OCI-LY1 (cell line): Measurements from ENCODE around the gene PCLO.

ENCODE experiments used
- H2AFZ ChIP-seq: fragments of 200-600 bp; sonication (generic), shearing (Covaris generic); 2 replicates; pipeline ENCODE4 v1.6.0; 2014; ENCODE audit warnings: antibody characterized with exemption, mild to moderate bottlenecking, low read length
- H3F3A ChIP-seq: fragments of 200-600 bp; sonication (generic), shearing (Covaris generic); 2 replicates; pipeline ENCODE4 v1.6.0; 2014; ENCODE audit warnings: mild to moderate bottlenecking, antibody characterized with exemption, low read length, moderate library complexity; ENCODE audit not compliant: insufficient read depth
- H3K27ac ChIP-seq: fragments of 200-600 bp; sonication (generic); 2 replicates; pipeline ENCODE4 v1.5.1; 2014; ENCODE audit warnings: low read length, mixed run types, mild to moderate bottlenecking, low read depth; ENCODE audit not compliant: poor library complexity, severe bottlenecking
- H3K27me3 ChIP-seq: fragments of 200-600 bp; sonication (generic); 2 replicates; pipeline ENCODE4 v1.6.0; 2014; ENCODE audit warnings: antibody characterized with exemption, mild to moderate bottlenecking, low read length, moderate library complexity; ENCODE audit not compliant: insufficient read depth
- H3K36me3 ChIP-seq: fragments of 200-600 bp; sonication (generic); 2 replicates; pipeline ENCODE4 v1.6.1; 2014; ENCODE audit warnings: mild to moderate bottlenecking, antibody characterized with exemption, low read length, moderate library complexity, mixed read lengths; ENCODE audit not compliant: insufficient read depth
- H3K4me1 ChIP-seq: fragments of 200-600 bp; sonication (generic); 2 replicates; pipeline ENCODE4 v1.5.1; 2014; ENCODE audit warnings: mild to moderate bottlenecking, low read length, moderate library complexity; ENCODE audit not compliant: insufficient read depth, severe bottlenecking
- H3K4me2 ChIP-seq: fragments of 200-600 bp; sonication (generic), shearing (Covaris generic); 2 replicates; pipeline ENCODE4 v1.6.1; 2014; ENCODE audit warnings: low read length
- H3K4me3 ChIP-seq: fragments of 200-600 bp; sonication (generic); 2 replicates; pipeline ENCODE4 v1.5.1; 2014; ENCODE audit warnings: low read length, low read depth, mild to moderate bottlenecking, mixed read lengths; ENCODE audit not compliant: poor library complexity, severe bottlenecking
- H3K79me2 ChIP-seq: fragments of 200-600 bp; shearing (Covaris generic); 2 replicates; pipeline ENCODE4 v1.6.1; 2016; ENCODE audit warnings: mixed run types, low read length, mixed read lengths; ENCODE audit not compliant: insufficient read depth
- H3K9ac ChIP-seq: fragments of 200-600 bp; sonication (generic), shearing (Covaris generic); 2 replicates; pipeline ENCODE4 v1.6.1; 2014; ENCODE audit warnings: mild to moderate bottlenecking, low read length, mixed read lengths
- H3K9me2 ChIP-seq: fragments of 200-600 bp; sonication (generic), shearing (Covaris generic); 2 replicates; pipeline ENCODE4 v1.6.1; 2014; ENCODE audit warnings: low read depth, mild to moderate bottlenecking, low read length, mixed read lengths
- H3K9me3 ChIP-seq: fragments of 200-600 bp; shearing (Covaris generic); 2 replicates; pipeline ENCODE4 v1.6.1; 2014; ENCODE audit warnings: low read length, mixed read lengths
- H4K20me1 ChIP-seq: fragments of 200-600 bp; sonication (generic), shearing (Covaris generic); 2 replicates; pipeline ENCODE4 v1.6.0; 2016; ENCODE audit warnings: mild to moderate bottlenecking, low read length; ENCODE audit not compliant: insufficient read depth
- EZH2 ChIP-seq: fragments of 200-600 bp; sonication (generic), shearing (Covaris generic); IDR thresholded peaks from 2 replicates; pipeline ENCODE4 v1.8.0; 2017; ENCODE audit warnings: borderline replicate concordance, mixed run types, mild to moderate bottlenecking, antibody characterized with exemption, low read length, moderate library complexity, mixed read lengths
- TF ChIP-seq, protein P1 (sequence below): fragments of 200-600 bp; sonication (generic), shearing (Covaris generic); IDR thresholded peaks from 2 replicates; pipeline ENCODE4 v1.5.1; 2017; ENCODE audit warnings: mild to moderate bottlenecking, antibody characterized with exemption, low read length, moderate library complexity, mixed read lengths

PCLO gene

DNA sequence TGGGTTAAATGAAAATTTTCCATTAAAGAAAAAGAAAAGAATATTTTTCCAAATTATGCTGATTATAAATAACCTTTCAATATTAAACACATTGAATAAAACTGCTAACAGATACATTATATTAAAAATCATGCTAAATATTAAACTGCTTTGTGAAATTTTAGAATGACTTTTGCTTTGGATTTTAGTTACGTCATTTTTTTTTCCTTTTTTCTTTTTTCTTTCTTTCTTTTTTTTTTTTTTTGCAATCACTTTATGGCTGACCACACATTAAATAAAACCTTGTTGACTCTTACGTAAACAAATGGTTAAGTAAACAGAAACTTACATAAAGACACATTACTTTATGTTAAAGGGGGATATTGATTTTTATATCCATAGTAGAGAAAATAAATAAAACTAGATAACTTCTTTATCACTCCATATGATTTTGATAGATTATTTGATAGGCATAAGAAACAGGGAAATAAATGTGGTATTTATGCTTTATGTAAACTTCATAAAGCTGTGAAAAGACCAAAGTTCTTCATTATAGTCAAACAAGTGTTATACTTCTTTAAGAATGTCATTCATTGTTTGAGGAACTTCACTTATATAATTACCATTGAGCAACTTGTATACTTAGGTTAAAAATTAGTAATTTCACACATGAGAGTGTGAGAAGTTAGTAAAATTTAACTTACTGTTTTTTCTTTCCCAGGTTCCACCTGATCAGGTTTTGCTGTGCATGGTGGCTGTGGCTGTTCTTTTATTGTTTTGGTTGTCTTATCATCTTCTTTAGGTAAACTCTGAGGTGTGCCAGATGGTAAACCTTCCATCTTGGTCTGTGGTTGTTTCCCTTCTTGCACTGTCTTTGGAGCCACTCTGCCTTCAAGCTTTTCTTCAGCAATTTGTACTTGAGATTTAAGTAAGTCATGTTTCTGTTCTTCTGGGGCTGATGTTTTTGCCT is 197.3 kb downstream of the PCLO start:
- peak overlapping the region; percentile 80 for H3K27ac ChIP-seq
- H3K9ac ChIP-seq: peak overlapping the region; percentile 14; the same call in 1 of the 2 replicates
- TF ChIP-seq, protein P1, sequence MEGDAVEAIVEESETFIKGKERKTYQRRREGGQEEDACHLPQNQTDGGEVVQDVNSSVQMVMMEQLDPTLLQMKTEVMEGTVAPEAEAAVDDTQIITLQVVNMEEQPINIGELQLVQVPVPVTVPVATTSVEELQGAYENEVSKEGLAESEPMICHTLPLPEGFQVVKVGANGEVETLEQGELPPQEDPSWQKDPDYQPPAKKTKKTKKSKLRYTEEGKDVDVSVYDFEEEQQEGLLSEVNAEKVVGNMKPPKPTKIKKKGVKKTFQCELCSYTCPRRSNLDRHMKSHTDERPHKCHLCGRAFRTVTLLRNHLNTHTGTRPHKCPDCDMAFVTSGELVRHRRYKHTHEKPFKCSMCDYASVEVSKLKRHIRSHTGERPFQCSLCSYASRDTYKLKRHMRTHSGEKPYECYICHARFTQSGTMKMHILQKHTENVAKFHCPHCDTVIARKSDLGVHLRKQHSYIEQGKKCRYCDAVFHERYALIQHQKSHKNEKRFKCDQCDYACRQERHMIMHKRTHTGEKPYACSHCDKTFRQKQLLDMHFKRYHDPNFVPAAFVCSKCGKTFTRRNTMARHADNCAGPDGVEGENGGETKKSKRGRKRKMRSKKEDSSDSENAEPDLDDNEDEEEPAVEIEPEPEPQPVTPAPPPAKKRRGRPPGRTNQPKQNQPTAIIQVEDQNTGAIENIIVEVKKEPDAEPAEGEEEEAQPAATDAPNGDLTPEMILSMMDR: no peak
- no peak for TF ChIP-seq EZH2
- H3K4me2 ChIP-seq: peak overlapping the region; percentile 30; the same call in 1 of the 2 replicates
- H3K9me2 ChIP-seq: no peaks in the 10 kb centered on the region
- peaks cover 31% of the 10 kb centered on the region for H3K4me1 ChIP-seq
- no peak overlapping the region for H3K4me3 ChIP-seq
- no peaks in the 10 kb centered on the region for H3K36me3 ChIP-seq
- no peaks in the 10 kb centered on the region for H3F3A ChIP-seq
- H4K20me1 ChIP-seq: no peaks in the 10 kb centered on the region
- H2AFZ ChIP-seq: peak overlapping the region; percentile 34; the same call in 1 of the 2 replicates
- H3K9me3 ChIP-seq: no peaks in the 10 kb centered on the region
- no peaks in the 10 kb centered on the region for H3K79me2 ChIP-seq
- H3K27me3 ChIP-seq: no peaks in the 10 kb centered on the region

DNA sequence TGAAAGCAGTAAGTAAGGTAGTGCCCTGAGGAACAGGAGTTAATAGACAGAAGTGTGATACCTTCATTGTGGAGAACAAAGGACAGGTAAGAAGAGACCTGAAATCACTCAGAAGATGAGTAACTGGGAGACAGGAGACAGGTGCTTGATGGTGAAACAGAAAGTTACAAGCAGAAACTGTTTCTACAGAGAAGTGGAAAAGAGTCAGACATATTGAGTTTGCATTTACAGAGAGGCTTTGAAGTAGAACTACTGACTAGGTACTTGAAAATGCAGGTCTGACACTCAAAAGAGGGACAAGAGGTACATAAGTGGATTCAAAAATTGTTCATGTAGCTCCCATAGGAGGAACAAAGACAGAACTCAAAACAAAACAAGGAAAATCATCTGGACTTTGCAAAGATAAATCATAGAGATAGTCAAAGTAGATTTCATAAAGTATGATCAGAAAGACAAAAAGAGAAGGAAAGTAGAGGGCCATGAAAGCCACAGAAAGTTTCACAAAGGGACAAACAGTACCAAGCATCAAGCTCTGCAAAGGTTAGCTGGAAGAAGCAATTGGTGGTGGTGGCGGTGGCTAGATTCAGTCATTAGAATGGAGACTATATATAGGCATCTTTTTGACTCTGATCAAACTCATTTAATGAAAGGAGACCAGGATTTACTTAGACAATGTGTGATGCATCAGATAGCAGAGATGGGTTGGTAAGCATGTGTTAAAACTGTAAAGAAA is 198.4 kb downstream of the PCLO start:
- Histone ChIP-seq H3F3A (no peaks in the 10 kb centered on the region), H3K27me3 (no peaks in the 10 kb centered on the region), H4K20me1 (no peaks in the 10 kb centered on the region), H3K4me3 (no peak overlapping the region), H3K36me3 (no peaks in the 10 kb centered on the region), H3K27ac (peak overlapping the region; percentile 80), H3K9me2 (no peaks in the 10 kb centered on the region), H3K4me2 (peak overlapping the region; percentile 30), H3K4me1 (peaks cover 37% of the 10 kb centered on the region), H3K9ac (peak overlapping the region; percentile 14; the same call in 1 of the 2 replicates), H3K79me2 (no peaks in the 10 kb centered on the region), H3K9me3 (no peaks in the 10 kb centered on the region), H2AFZ (peak overlapping the region; percentile 1; the same call in 1 of the 2 replicates)
- TF ChIP-seq EZH2: no peak
- TF ChIP-seq, protein P1: no peak

DNA sequence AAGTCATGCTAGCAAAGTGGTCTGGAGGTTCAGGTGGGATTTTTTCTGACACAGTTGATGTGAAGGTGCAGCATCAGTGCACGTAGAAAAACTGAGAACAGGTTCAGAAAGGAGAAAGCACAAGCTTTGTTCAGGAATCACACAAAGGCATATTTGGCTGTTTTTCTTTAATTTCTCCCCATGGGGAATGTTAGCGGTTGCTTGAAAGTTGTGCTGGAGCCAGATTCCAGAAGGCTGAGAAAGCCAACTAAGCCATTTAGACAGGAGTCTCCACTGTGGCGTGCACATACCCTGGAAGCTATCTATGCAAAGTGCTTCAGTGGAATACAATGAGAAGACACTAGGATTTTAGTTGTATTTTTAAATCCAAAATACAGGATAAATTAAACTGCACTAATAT is 201.4 kb downstream of the PCLO start:
- no peak overlapping the region for H3K9ac ChIP-seq
- no peaks in the 10 kb centered on the region for H3K27me3 ChIP-seq
- no peaks in the 10 kb centered on the region for H3K36me3 ChIP-seq
- peaks cover 60% of the 10 kb centered on the region for H3K4me1 ChIP-seq
- H3K4me2 ChIP-seq: no peak overlapping the region
- no peaks in the 10 kb centered on the region for H3K9me3 ChIP-seq
- no peaks in the 10 kb centered on the region for H3F3A ChIP-seq
- H3K27ac ChIP-seq: no peak overlapping the region
- no peaks in the 10 kb centered on the region for H3K9me2 ChIP-seq
- no peaks in the 10 kb centered on the region for H4K20me1 ChIP-seq
- TF ChIP-seq EZH2: no peak
- TF ChIP-seq, protein P1: no peak
- no peak overlapping the region for H3K4me3 ChIP-seq
- H3K79me2 ChIP-seq: no peaks in the 10 kb centered on the region
- H2AFZ ChIP-seq: 0 out of 2 replicates have a peak overlapping the region, but pooled peaks have one; percentile 6
